Neutrophil (primary cell): Measurements from ENCODE around the gene SPATA19.

Experiments used
- H3K27ac ChIP-seq: fragments of 200-600 bp; sonication (generic); 2 replicates; pipeline ENCODE4 v1.5.1; 2016; ENCODE audit warnings: mild to moderate bottlenecking, moderate library complexity
- H3K27me3 ChIP-seq: fragments of 200-600 bp; sonication (generic); 2 replicates; pipeline ENCODE4 v1.6.0; 2016; ENCODE audit warnings: mild to moderate bottlenecking
- H3K36me3 ChIP-seq: fragments of 200-600 bp; sonication (generic); 2 replicates; pipeline ENCODE4 v1.5.1; 2017
- H3K4me1 ChIP-seq, 2 experiments: fragments of 200-600 bp in 1 of 2; sonication (generic) in 1 of 2; 1 replicate in 1 of 2; 2 replicates in 1 of 2; pipeline versions ENCODE4 v1.5.1 to v1.6.1; 2013 to 2016; ENCODE audit warnings: low read depth in 1 of 2, low read length in 1 of 2, mild to moderate bottlenecking in 1 of 2, moderate library complexity in 1 of 2; ENCODE audit not compliant: control insufficient read depth in 1 of 2, insufficient read depth in 1 of 2
- H3K4me3 ChIP-seq, 2 experiments: fragments of 200-600 bp in 1 of 2; sonication (generic) in 1 of 2; 1 replicate in 1 of 2; 2 replicates in 1 of 2; pipeline ENCODE4 v1.5.1; 2013 to 2016; ENCODE audit warnings: low read depth in 1 of 2, low read length in 1 of 2, mild to moderate bottlenecking in 1 of 2, moderate library complexity in 1 of 2
- H3K9me3 ChIP-seq: fragments of 200-600 bp; sonication (generic); 2 replicates; pipeline ENCODE4 v1.5.1; 2016
- CTCF ChIP-seq: fragments of 200-600 bp; sonication (generic); IDR thresholded peaks from 2 replicates; pipeline ENCODE4 v1.5.1; 2016; ENCODE audit warnings: antibody characterized with exemption

The SPATA19 gene

DNA sequence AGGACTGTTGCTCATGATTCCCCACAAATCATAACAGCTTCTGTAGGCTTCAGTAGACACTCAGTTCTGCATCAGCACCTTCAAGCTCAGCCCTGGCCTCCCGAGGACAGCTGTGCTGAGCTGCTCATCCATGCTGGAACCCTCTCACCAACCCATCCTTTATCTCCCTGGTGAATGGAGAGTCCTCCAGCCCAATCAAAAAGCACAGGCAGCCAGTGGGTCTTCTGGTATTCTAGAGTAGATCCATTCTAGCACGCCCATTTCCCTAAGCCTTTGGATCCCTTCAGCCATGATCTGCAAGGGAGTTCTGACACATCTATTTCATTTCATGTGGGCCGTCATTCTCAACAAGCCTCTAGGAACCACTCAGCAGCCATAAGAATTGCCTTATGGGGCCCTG lies 44.6 kb upstream of the SPATA19 start:
- no peaks in the 10 kb centered on the region for H3K4me1 ChIP-seq
- no peak overlapping the region for H3K4me3 ChIP-seq
- H3K27ac ChIP-seq, result no peak overlapping the region
- no peaks in the 10 kb centered on the region for H3K36me3 ChIP-seq
- TF ChIP-seq CTCF, result no peak
- H3K9me3 ChIP-seq, result no peaks in the 10 kb centered on the region
- no peaks in the 10 kb centered on the region for H3K27me3 ChIP-seq

GRCh38 chr11:133889188-133889587 lies 43.9 kb upstream of the SPATA19 start:
- H3K4me3 ChIP-seq, result no peak overlapping the region
- H3K27ac ChIP-seq, result no peak overlapping the region
- no peaks in the 10 kb centered on the region for H3K9me3 ChIP-seq
- no peak for TF ChIP-seq CTCF
- H3K36me3 ChIP-seq, result no peaks in the 10 kb centered on the region
- no peaks in the 10 kb centered on the region for H3K4me1 ChIP-seq
- H3K27me3 ChIP-seq, result no peaks in the 10 kb centered on the region

- H3K4me3 ChIP-seq, result no peak overlapping the region
These were observed 42.5 kb upstream of the SPATA19 start for GRCh38 chr11:133887692-133888332.

DNA sequence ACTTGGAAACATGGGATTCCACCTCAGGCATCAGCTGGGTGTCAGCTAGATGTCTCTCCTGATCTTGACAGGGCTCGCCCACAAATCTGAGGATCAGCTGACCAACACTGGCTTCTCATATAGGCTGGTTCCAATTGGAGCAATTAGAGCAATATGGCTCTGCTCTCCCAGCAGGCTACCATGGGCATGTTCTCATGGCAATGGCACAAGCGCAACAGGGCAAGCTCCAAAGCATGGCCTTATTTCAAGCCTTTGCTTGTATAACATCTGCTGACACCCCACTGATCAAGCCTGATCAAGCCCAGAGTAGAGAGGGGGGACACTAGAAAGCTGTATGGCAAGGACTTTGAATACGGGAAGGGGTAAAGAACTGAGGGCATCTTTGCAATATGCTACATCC lies 40.7 kb upstream of the SPATA19 start:
- Histone ChIP-seq H3K27ac (no peak overlapping the region), H3K4me1 (no peaks in the 10 kb centered on the region), H3K27me3 (no peaks in the 10 kb centered on the region), H3K9me3 (no peaks in the 10 kb centered on the region), H3K36me3 (no peaks in the 10 kb centered on the region), H3K4me3 (no peak overlapping the region)
- TF ChIP-seq CTCF, result no peak

More at GRCh38 chr11:133887692-133888332, 42.5 kb upstream of the SPATA19 start:
- H3K27me3 ChIP-seq, result no peaks in the 10 kb centered on the region
- TF ChIP-seq CTCF, result no peak
- no peaks in the 10 kb centered on the region for H3K4me1 ChIP-seq
- H3K27ac ChIP-seq, result no peak overlapping the region
- H3K9me3 ChIP-seq, result no peaks in the 10 kb centered on the region
- H3K36me3 ChIP-seq, result no peaks in the 10 kb centered on the region

DNA sequence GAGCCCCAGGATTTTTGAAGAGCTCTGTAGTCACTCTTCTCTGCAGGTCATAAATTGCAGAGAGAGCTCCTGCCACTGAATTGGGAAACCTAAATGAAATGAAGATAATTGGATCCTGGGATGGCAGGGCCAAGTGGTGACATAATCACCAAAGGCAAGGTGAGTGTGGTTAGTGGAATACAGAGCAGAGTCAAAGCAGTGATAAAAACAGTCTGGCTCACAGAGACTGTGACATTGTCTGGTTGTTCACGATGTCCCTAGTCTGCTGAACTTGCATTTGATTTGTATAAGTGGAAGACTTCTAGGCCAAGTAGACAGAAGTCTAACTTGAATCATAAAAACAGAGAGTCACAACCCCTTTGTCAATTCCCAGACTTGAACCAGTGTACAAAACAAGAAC lies 26.8 kb upstream of the SPATA19 start:
- Histone ChIP-seq H3K27me3 (no peaks in the 10 kb centered on the region), H3K9me3 (no peaks in the 10 kb centered on the region), H3K36me3 (no peaks in the 10 kb centered on the region), H3K4me3 (no peak overlapping the region), H3K4me1 (no peaks in the 10 kb centered on the region), H3K27ac (no peak overlapping the region)
- no peak for TF ChIP-seq CTCF
